NCI-H1105 (cell line): Measurements from ENCODE around the gene GRIK2.

Experiments
- DNase-seq: peaks from one replicate; lab custom pipeline; 2025; lab: John Stamatoyannopoulos, UW

GRIK2 gene

GRCh38 chr6:101458336-101458735 is 64.8 kb downstream of the GRIK2 start:
- DNase-seq = no peak

GRCh38 chr6:101458826-101459225 is 65.3 kb downstream of the GRIK2 start:
- DNase-seq = no peak

GRCh38 chr6:101462576-101462975 is 69.1 kb downstream of the GRIK2 start:
- DNase-seq = no peak

- no peak for DNase-seq
These were observed 72.4 kb downstream of the GRIK2 start for GRCh38 chr6:101465863-101466262.

- DNase-seq = no peak
These were observed 83.9 kb downstream of the GRIK2 start for GRCh38 chr6:101477436-101477835.

- DNase-seq = no peak
These were observed 85.4 kb downstream of the GRIK2 start for GRCh38 chr6:101478891-101479290.

- DNase-seq = no peak
These were observed 89.1 kb downstream of the GRIK2 start for GRCh38 chr6:101482606-101483005.

- DNase-seq = no peak
These were observed 91.3 kb downstream of the GRIK2 start for GRCh38 chr6:101484781-101485180.

- DNase-seq = no peak
These were observed 92.6 kb downstream of the GRIK2 start for GRCh38 chr6:101486124-101486523.

- no peak for DNase-seq
These were observed 93.2 kb downstream of the GRIK2 start for GRCh38 chr6:101486726-101487125.

GRCh38 chr6:101489456-101489855 is 95.9 kb downstream of the GRIK2 start:
- no peak for DNase-seq

GRCh38 chr6:101490857-101491256 is 97.3 kb downstream of the GRIK2 start:
- no peak for DNase-seq

GRCh38 chr6:101502818-101503217 is 109.3 kb downstream of the GRIK2 start:
- DNase-seq = no peak

GRCh38 chr6:101509536-101509935 is 116.0 kb downstream of the GRIK2 start:
- DNase-seq = no peak

GRCh38 chr6:101513181-101513580 is 119.7 kb downstream of the GRIK2 start:
- DNase-seq = no peak

GRCh38 chr6:101516578-101516977 is 123.1 kb downstream of the GRIK2 start:
- peak; percentile 19 for DNase-seq

- no peak for DNase-seq
These were observed 124.1 kb downstream of the GRIK2 start for GRCh38 chr6:101517632-101518031.

- no peak for DNase-seq
These were observed 128.7 kb downstream of the GRIK2 start for GRCh38 chr6:101522254-101522653.

- no peak for DNase-seq
These were observed 134.0 kb downstream of the GRIK2 start for GRCh38 chr6:101527467-101527866.

- no peak for DNase-seq
These were observed 135.3 kb downstream of the GRIK2 start for GRCh38 chr6:101528801-101529200.

- no peak for DNase-seq
These were observed 138.0 kb downstream of the GRIK2 start for GRCh38 chr6:101531538-101531937.

- no peak for DNase-seq
These were observed 140.9 kb downstream of the GRIK2 start for GRCh38 chr6:101534386-101534785.

- DNase-seq = no peak
These were observed 141.3 kb downstream of the GRIK2 start for GRCh38 chr6:101534821-101535220.

- no peak for DNase-seq
These were observed 144.3 kb downstream of the GRIK2 start for GRCh38 chr6:101537753-101538316.
